WERI-Rb-1 (cell line): ENCODE measurements around the gene ADAR.
A peak's percentile ranks its signal among the peaks of the same experiment; 100 is the strongest.

ENCODE experiments used
- DNase-seq: peaks from one replicate; pipeline ENCODE4 v3.0.0-alpha.2; 2020
- H3K27ac ChIP-seq: fragments of 250-450 bp; sonication (Bioruptor Pico); 2 replicates; pipeline ENCODE4 v1.5.1; 2020; ENCODE audit warnings: mild to moderate bottlenecking, moderate library complexity
- H3K27me3 ChIP-seq: fragments of 250-450 bp; sonication (Bioruptor Pico); 2 replicates; pipeline ENCODE4 v1.5.1; 2021; ENCODE audit warnings: mild to moderate bottlenecking, low read depth, moderate library complexity; ENCODE audit not compliant: insufficient read depth, severe bottlenecking
- H3K36me3 ChIP-seq: fragments of 250-450 bp; sonication (Bioruptor Pico); 2 replicates; pipeline ENCODE4 v1.5.1; 2020; ENCODE audit warnings: mild to moderate bottlenecking, moderate library complexity
- H3K4me3 ChIP-seq: 2 replicates; pipeline ENCODE4 v1.5.1; 2011; ENCODE audit warnings: low read depth, mild to moderate bottlenecking, control low read depth, low read length
- H3K9me3 ChIP-seq: fragments of 250-450 bp; sonication (Bioruptor Pico); 2 replicates; pipeline ENCODE4 v1.5.1; 2021; ENCODE audit warnings: mild to moderate bottlenecking, moderate library complexity; ENCODE audit not compliant: severe bottlenecking
- TF ChIP-seq, protein P1 (sequence below): IDR thresholded peaks from 2 replicates; pipeline ENCODE4 v1.5.1; 2011; ENCODE audit warnings: low read depth, mild to moderate bottlenecking, control low read depth, inconsistent platforms, low read length

The ADAR gene

DNA sequence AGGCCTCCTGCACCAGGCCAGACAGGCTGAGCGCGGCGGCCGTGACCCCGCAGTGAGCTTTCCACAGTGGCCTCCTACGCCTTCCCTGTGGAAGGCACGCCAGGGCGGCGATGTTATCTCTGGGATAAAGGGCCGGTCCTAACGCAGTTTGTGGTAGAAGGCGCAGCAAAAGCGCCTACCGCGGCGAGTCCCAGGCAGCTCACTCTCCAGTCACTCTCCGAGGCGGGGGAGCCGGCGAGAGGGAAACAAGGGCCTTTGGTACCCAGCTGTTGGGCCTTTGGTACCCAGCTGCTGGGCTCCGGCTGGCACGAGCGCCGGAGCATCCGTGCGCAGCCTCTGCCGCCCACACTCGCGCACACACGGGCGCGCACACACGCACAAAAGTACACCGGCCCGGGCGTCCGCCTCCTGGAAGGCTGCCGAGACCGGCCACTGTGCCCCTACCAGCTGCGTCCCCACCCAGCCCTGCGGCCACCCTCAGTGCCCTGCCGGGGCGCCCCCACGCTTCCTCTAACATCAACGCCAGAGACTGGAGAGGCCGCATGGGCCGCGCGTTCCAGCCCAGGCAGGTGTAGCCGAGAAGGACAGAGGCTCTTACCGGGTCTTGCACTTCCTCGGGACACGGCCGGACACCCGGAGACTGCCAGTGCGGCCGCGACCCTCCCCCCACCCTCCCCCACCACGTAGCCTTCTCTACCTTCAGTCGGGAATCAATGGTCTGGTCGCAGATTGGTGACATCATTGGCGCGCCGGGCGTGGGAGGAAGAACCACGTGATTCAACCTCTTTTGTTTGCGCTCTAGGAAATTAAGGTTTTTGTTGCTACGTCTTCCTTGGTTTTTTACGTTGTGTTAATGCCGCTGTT is 19.5 kb upstream of the ADAR start:
- Histone ChIP-seq H3K27me3 (no peaks in the 10 kb centered on the region), H3K36me3 (peaks cover 24% of the 10 kb centered on the region), H3K27ac (peak overlapping the region; percentile 94), H3K9me3 (peaks cover 19% of the 10 kb centered on the region), H3K4me3 (peak overlapping the region; percentile 79)
- peak; percentile 99 for DNase-seq
- TF ChIP-seq, protein P1, sequence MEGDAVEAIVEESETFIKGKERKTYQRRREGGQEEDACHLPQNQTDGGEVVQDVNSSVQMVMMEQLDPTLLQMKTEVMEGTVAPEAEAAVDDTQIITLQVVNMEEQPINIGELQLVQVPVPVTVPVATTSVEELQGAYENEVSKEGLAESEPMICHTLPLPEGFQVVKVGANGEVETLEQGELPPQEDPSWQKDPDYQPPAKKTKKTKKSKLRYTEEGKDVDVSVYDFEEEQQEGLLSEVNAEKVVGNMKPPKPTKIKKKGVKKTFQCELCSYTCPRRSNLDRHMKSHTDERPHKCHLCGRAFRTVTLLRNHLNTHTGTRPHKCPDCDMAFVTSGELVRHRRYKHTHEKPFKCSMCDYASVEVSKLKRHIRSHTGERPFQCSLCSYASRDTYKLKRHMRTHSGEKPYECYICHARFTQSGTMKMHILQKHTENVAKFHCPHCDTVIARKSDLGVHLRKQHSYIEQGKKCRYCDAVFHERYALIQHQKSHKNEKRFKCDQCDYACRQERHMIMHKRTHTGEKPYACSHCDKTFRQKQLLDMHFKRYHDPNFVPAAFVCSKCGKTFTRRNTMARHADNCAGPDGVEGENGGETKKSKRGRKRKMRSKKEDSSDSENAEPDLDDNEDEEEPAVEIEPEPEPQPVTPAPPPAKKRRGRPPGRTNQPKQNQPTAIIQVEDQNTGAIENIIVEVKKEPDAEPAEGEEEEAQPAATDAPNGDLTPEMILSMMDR, result 0 out of 2 replicates have a peak, but pooled peaks have one; percentile 16

DNA sequence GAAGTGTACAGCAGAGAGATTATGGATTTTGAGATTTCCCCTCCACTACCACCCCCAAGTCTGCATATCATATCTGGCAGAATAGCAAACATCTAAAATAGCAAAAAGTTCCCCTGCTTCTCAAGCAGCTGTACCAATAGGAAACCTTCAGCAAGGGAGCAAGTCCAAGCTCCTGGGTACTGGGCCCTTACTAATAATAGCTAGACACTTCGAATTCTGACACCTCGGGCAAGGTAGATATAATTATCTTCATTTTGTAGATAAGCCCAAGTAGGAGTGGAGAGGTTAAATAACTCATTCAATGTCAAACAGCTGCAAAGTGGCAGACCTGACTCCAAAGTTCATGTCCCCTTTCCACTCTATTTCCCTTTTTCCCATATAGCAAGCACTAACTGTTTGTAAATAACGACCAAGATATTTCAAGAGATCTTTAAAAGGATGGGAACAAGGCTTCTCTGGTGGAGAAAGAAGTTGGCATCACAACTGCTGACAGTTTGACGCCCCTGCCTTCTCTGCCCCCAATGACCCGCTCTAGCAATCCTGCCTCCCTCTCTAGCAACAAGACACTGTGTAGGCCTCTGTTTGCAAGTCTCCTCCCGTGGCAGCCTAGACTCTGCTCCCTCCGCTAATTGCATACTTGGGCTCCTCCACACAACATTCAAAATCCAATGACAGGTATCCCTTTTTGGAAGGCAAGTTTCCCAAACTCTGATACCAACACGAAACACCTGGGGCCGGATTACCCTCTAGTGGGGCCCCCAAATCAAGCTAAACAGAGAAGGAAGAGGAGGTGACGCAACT is 18.7 kb upstream of the ADAR start:
- H3K36me3 ChIP-seq, result peaks cover 30% of the 10 kb centered on the region
- H3K27me3 ChIP-seq, result no peaks in the 10 kb centered on the region
- H3K9me3 ChIP-seq, result peaks cover 19% of the 10 kb centered on the region
- no peak for DNase-seq
- H3K27ac ChIP-seq, result peak overlapping the region; percentile 94
- peak overlapping the region; percentile 79 for H3K4me3 ChIP-seq
- TF ChIP-seq, protein P1, result no peak

DNA sequence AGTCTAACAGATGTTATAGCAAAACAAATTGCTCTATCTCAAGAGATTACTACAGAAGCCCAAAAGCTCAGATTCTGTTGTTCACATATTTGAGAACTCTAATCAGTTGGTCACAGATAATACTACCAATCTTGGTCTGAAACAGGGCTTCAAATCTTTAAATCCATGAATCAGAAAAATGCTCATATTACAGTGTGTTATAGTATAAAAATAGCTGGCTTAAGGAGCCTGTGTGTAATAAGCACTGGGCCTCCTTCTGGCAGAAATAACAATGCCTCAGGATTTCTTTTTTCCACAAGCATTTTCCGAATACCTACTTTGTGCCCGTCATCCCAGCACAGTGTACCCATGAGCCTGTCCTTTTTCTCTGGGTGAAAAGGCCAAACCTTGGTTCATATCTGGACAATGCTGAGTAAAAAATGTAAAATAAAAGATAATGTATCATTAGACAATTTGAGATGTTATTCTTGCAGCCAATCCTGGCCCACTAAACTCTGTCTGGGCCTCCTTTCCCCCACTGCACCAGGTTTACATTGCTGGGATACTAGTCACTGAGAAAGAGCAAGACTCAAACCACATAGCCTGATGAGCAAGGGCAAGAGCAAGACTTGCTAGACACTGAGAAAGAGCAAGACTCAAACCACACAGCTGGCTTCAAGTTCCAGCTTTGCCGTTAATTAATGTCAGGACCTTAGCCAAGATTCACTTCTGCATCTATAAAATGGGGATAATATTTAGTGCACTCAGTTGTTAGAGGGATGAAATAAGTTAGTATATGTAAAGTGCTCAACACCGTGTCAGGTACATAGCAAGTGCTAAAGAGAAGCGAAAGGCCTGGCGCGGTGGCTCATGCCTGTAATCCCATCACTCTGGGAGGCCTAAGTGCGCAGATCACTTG is 17.0 kb upstream of the ADAR start:
- Histone ChIP-seq H3K27ac (no peak overlapping the region), H3K9me3 (peaks cover 13% of the 10 kb centered on the region), H3K36me3 (peaks cover 30% of the 10 kb centered on the region), H3K27me3 (no peaks in the 10 kb centered on the region), H3K4me3 (no peak overlapping the region)
- no peak for DNase-seq
- TF ChIP-seq, protein P1, result no peak

DNA sequence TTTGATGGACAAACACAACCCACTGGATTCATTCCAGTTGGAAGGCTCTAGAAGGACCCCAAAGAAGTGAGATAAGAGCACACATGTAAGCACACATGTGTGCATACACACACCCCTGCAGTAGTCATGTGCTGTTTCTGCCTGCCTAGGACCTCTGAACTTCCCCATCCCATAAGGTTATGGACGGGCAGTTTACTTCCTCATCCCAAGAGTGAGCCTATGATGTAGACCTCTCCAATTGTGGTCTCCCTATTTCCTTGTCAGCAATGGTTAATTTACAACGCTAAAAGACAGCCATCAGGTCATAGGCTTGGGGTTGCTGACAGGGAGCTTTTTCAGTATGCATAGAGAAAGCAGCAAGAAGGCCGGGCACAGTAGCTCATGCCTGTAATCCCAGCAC is 15.4 kb upstream of the ADAR start:
- H3K4me3 ChIP-seq, result no peak overlapping the region
- TF ChIP-seq, protein P1, result no peak
- H3K27me3 ChIP-seq, result no peaks in the 10 kb centered on the region
- no peak for DNase-seq
- H3K27ac ChIP-seq, result no peak overlapping the region
- no peaks in the 10 kb centered on the region for H3K9me3 ChIP-seq
- H3K36me3 ChIP-seq, result peaks cover 30% of the 10 kb centered on the region

DNA sequence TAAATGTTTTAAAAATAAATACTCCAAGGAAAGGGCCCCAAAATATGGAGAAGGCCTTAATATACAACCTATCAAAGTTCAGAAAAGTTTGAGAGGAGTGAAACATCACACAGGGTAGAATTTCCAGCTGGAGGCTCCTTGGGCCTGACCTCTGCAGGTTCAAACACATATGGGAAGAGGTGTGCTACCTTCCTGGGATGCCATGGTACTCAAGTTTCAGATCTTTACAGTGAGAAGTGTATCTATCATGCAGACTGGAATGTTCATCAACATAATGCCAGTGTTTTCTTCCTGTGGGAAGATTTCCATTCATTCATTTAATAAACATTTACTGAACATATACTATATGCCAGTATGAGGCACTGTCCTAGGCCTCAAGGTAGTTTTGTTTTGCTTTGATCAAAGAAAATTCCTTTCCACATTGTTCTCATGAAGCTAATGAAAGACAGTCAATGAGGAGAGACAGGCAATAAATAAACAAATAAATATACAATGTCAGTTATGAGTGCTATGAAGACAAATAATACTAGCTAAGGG is 14.6 kb upstream of the ADAR start:
- peaks cover 29% of the 10 kb centered on the region for H3K36me3 ChIP-seq
- H3K9me3 ChIP-seq, result no peaks in the 10 kb centered on the region
- H3K27ac ChIP-seq, result no peak overlapping the region
- DNase-seq, result no peak
- TF ChIP-seq, protein P1, result no peak
- no peak overlapping the region for H3K4me3 ChIP-seq
- no peaks in the 10 kb centered on the region for H3K27me3 ChIP-seq
